DMS53 treated with DMSO at 0.1 percent for 48 hours (cell line): Measurements from ENCODE around the gene VWDE.
"Not testable (repeated sequence)": the region's sequence is repeated elsewhere in the genome, so short reads cannot be mapped to it uniquely, and the experiment has no call there.

Experiments
- DNase-seq: peaks from one replicate; lab custom pipeline; 2025; ENCODE audit not compliant: unreplicated experiment; lab: John Stamatoyannopoulos, UW

The VWDE gene

DNA sequence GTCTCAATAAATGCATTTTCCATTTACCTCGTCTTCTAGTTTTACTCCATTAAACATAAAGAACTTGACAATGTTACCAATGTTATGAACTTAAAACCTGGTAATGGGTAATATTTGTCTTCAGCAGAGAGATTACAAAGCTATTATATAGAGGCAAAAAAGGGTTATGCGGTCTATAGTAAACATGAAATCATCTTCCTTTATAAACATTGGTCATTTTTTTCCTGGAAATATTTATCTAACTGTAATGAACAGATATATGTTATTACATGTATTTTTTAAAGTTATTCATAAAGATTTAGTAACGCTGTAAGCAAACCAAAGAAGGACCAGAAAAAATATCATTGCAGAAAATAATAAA, 1.3 kb downstream of the VWDE start:
- DNase-seq, result no peak

DNA sequence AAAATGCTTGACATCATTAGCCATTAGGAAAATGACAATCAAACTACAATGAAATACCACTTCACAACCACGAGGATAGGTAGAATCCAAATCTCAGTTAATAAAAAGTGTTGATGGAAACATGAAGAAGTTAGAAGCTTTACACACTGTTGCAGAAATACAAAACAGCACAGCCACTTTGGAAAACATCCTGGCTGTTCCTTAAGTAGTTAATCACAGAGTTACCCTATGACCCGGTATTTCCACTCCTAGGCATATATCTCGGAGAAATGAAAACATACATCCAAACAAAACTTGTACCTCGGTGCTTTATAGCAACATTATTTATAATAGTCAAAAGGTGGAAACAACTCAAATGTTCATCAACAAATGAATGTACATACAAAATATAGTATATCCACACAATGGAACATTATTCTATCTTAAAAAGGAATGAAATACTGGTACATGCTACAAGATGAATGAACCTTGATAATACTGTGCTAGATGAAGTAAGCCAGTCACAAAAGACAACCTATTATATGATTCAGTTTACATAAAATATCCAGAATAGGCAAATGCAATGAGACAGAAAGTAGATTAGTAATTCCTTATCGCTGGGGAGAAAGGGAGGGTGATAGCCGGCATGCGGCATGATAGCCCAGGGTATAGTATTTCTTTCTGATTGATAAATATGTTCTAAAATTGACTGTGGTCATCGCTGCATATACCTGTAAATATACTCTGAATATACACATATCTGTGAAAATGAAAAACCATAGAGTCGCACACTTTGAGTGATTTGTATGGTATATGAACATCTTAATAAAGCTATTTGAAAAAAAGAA, 1.9 kb downstream of the VWDE start:
- DNase-seq, result no peak

GRCh38 chr7:12398186-12398585, 5.5 kb downstream of the VWDE start:
- DNase-seq, result no peak

DNA sequence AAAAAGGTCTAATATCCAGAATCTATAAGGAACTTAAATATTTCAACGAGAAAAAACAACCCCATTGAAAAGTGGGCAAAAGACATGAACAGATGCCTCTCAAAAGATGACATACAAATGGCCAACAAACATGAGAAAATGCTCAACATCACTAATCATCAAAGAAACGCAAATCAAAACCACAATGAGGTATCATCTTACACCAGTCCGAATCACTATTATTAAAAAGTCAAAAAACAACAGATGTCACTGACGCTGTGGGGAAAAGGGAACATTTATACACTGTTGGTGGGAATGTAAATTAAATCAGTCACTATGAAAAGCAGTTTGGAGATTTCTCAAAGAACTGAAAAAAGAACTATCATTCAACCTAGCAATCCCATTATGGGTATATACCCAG, 6.0 kb downstream of the VWDE start:
- DNase-seq, result no peak

DNA sequence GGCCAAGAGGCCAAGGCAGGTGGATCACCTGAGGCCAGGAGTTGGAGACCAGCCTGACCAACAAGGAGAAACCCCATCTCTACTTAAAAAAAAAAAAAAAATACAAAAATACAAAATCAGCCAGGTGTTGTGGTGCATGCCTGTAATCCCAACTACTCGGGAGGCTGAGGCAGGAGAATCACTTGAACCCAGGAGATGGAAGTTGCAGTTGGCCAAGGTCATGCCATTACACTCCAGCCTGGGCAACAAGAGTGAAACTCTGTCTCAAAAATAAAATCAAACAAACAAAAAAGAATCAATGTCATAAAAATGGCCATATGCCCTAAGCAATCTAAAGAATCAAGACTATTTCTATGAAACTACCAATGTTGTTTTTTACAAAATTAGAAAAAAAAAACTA, 7.0 kb downstream of the VWDE start:
- not testable (repeated sequence) for DNase-seq

DNA sequence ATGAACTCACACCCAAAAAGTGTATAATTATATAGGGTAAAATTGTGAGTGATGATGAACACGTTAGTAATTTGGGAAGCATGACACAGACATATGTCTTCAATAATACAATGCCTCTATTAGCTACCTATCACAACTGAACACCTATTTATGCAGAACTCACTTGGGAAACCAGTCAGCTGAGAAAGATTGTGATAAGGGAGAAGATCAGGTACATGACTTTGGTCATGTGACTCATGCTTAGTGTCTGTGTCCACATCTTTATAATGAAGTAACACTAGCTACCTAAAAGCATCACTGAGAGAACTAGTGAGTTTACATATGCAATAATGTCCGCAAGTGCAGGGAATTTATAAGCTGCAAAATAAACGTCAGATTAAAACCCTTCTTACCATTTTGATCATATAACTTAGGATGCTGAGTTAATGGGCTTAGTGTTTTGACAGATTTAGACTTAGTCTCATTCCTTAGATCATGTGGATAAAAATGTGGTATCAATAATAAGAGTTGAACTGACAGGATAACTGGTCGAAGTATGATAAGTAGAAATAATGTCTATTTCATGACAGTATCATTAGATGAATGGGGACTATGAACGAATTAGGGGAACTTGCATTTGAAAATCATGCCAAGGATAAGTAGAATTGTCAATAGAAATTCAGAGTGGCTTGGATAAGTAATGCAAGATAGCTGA, 11.6 kb downstream of the VWDE start:
- no peak for DNase-seq

DNA sequence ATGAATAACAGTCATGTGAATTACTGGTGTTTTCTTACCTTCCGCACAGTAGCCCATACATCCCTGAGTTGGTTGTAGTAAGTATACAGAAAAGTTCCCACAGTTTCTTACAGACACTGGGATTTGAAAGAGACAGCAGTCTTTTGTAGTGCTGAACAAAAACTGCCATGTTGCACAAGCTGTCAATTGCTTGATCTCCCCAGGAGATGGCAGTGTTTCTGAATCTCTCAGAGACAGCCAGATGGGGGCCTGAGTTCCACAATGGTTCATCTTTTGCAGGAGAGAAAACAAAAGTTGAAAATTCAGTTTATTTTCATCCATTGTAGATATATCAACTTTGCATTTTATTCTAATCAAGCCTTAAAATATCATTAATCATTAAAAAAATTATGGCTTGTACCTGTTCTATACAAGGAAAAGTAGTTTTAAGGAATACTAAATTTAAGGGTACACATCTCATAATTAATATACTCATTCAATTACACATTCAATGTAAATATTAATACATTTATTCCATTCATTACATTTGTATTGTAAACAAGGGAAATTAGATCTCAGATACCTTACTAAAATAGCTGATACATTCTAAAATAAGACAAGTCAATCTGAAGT, 14.5 kb downstream of the VWDE start:
- peak; percentile 69 for DNase-seq

- DNase-seq, result peak; percentile 49
Measured at GRCh38 chr7:12386313-12386740, 17.3 kb downstream of the VWDE start.

- peak; percentile 8 for DNase-seq
Measured at GRCh38 chr7:12385364-12385786, 18.3 kb downstream of the VWDE start.

GRCh38 chr7:12383377-12383776, 20.3 kb downstream of the VWDE start:
- DNase-seq, result no peak

GRCh38 chr7:12378389-12378788, 25.3 kb downstream of the VWDE start:
- DNase-seq, result no peak

DNA sequence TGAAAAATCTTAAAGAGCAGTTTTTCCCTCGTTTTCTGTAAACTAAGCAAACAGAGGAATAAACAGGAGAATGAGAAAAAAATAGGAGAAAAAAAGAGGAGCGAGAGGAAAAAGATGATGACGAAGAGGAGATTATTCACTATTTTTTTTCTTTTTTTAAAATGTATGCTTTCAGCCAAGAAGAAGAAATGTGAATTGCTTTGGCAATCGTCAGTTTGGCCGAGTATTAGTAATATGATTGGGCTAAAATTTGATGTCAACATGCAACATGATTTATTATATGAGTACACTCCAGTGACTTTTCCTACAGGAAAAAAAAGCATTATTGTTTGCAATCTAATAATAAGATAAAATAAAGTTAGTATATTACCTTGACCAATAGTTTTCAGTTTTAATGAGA, 26.3 kb downstream of the VWDE start:
- DNase-seq, result no peak

- no peak for DNase-seq
Measured at GRCh38 chr7:12373580-12374263, 29.9 kb downstream of the VWDE start.

DNA sequence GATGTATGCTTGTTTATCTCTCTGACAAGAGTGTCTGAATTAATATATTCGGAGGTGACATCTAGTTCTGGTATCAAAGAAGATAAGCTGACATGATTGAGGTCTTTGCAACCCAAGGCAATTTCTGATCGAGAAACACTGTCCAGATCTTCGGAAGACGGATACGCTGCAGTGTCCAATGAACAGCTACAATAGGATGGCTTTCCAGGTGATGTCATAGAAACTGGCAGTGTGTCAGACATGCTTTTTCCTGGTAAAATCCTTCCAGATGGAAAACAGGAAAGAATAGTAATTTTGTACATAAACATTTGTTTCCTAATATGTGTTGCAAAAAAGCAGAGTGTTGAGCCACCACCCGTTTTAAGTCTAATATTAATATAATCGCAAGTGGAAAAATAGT, 33.4 kb downstream of the VWDE start:
- DNase-seq, result no peak

GRCh38 chr7:12369756-12370155, 33.9 kb downstream of the VWDE start:
- no peak for DNase-seq

- no peak for DNase-seq
Measured at GRCh38 chr7:12369072-12369471, 34.6 kb downstream of the VWDE start.

- no peak for DNase-seq
Measured at GRCh38 chr7:12360948-12361347, 42.7 kb downstream of the VWDE start.

DNA sequence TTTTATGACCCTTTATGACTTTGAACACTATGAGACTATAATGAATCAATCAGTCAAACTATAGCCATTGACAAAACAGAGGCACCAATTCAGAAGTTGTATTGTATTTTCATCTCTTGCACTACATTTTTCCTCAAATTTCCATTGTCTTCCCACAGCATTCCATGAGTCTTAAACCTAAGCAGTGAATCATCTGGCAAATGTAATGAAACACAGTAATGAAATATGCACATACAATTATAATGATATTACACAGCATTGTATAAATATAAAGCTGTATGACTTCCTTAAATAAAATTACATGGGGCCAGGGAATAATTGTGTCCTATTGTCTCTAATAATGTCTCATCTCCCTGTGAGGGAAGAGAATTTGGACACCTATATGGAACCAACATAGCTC, 45.0 kb downstream of the VWDE start:
- no peak for DNase-seq

- no peak for DNase-seq
Measured at GRCh38 chr7:12357508-12357907, 46.2 kb downstream of the VWDE start.

DNA sequence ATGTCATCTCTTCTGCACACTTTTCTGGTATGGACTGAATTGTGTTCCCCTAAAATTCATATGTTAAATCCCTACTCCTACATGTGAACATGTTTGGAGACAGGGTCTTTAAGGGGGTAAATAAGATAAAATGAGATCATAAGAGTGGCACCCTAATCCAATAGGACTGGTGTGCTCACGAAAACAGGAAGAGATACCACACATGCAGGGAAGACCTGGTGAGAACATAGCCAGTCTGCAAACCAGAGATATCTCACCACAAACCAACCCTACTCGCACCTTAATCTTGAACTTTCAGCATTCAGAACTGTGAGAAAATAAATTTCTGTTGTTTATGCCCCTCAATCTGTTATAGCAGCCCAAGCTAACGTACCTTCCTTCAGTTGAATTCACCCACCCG, 51.8 kb downstream of the VWDE start:
- no peak for DNase-seq

DNA sequence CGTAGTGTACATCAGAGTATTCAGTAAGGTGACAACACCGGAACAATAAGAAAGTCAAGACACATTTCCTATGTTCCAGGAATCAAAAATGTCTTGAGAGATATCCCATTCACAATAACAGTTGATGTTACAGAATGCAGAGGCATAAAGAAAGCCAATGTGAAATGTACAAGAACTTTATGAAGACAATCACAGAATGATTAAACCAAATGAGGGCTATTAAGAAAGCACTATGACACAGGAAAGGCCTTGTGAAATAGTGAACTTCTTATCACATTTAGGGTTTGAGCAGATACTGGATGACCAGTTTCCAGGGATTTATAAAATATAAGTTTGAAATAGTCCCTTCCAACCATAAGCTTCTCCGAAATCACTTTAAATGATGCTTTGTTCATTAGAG, 52.7 kb downstream of the VWDE start:
- DNase-seq, result no peak

DNA sequence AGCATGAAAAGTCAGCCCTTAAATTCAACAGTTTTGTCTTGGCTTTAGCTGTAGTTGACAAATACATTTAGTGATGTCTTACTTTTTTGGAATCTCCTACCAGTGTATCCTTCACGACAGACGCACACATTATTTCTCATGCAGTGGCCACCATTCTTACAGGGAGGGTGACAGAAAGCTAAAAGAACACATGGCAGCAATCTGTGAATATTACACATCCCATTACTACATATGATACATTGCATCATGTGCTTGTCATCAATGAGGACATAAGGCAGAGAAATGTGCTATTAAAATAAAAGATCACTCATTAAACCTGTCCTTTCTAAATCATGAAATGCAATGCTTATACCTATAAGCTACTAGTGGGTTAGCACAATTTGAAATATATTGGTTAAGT, 66.6 kb downstream of the VWDE start:
- no peak for DNase-seq
